ENCODE data around the gene RER1.

GRCh38 chr1:2389644-2390043 is 2.0 kb upstream of the RER1 start:
- TF ChIP-seq, protein P1, sequence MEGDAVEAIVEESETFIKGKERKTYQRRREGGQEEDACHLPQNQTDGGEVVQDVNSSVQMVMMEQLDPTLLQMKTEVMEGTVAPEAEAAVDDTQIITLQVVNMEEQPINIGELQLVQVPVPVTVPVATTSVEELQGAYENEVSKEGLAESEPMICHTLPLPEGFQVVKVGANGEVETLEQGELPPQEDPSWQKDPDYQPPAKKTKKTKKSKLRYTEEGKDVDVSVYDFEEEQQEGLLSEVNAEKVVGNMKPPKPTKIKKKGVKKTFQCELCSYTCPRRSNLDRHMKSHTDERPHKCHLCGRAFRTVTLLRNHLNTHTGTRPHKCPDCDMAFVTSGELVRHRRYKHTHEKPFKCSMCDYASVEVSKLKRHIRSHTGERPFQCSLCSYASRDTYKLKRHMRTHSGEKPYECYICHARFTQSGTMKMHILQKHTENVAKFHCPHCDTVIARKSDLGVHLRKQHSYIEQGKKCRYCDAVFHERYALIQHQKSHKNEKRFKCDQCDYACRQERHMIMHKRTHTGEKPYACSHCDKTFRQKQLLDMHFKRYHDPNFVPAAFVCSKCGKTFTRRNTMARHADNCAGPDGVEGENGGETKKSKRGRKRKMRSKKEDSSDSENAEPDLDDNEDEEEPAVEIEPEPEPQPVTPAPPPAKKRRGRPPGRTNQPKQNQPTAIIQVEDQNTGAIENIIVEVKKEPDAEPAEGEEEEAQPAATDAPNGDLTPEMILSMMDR (IDR thresholded peaks at IDR 0.05; ENCODE audit: borderline replicate concordance, extremely low read depth, low read length, poor library complexity, severe bottlenecking) = no peak
- no peak for TF ChIP-seq EZH2 (IDR thresholded peaks at IDR 0.05; ENCODE audit: borderline replicate concordance, low read depth, low read length, severe bottlenecking)
